ENCODE data around the gene ATG2B.
A peak's percentile ranks its signal among the peaks of the same experiment; 100 is the strongest.
"Not testable (repeated sequence)": the region's sequence is repeated elsewhere in the genome, so short reads cannot be mapped to it uniquely, and the experiment has no call there.

ATG2B gene

GRCh38 chr14:96376093-96376492, 13.0 kb upstream of the ATG2B start:
- no peak for DNase-seq

DNA sequence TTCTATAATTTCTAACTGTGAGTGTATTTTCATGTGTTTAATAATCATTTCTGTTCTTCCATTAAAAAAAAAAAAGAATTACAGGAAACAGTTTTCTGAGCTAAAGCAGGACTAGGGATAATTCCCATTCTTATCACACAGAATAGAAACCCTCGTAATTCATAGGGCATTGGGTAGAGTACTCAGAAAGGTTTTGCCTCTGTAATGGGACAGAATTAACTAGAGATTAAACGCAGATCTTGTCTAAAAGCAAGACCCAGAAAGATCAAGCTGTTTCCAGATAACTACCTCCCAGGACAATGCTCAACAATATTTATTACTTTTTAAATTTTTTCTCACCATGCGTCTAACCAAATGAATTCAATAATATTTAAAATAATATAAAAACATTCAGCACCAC, 10.4 kb upstream of the ATG2B start:
- no peak for DNase-seq

- no peak for DNase-seq
These were observed 7.4 kb upstream of the ATG2B start for GRCh38 chr14:96370528-96370927.

- no peak for DNase-seq
These were observed 5.4 kb upstream of the ATG2B start for GRCh38 chr14:96368534-96368933.

DNA sequence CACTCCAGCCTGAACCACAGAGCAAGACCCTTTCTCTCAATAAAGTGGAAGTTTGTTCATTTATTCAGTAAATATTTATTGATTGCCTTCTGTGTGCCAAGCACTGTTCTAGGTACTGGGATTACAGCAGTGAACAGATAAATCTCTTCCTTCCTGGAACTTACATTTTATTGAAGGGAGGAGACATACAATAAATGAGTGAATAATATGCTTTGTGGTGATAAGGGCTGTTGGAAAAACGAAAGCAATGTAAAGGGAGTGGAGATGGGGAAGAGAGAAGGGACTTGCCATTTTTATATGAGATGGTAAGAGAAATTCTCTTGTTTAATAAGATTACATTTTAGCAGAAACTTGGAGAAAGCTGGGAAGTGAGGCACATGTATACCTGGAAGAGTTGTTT, 1.8 kb upstream of the ATG2B start:
- DNase-seq: no peak

DNA sequence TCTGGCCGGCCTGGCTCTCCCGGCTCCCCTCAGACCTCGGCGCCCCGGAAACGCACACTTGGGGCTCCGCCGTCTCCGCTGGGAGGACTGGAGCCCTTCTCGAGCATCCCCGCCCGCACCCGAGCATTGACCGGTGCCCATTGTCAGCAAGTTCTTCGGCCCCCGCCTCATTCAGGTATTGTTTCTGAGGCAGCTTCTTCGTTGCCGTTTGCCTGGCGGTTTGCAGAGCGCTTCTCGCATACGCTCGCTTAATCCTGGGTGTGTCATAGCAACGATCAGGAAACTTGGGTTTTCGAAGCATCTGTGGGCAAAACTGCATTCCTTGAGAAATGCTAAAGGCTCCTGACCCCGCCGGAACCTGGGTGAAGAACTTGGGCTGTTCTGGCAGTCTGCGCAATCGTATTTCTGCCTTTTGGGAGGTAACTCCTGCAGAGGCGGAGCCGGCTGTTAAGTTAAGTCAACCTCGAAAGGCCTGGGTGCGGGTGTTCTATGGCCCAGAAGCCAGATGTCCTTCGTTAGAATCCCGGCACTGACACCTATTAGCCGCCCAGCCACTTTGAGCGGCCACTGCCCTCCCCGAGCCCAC, 703 bp upstream of the ATG2B start:
- DNase-seq: peak in 4 of 5 donors; percentile 15 to 37 (median 30)

- peak; percentile 13 to 74 (median 43) for DNase-seq
These were observed 823 bp downstream of the ATG2B start for GRCh38 chr14:96362071-96362964.

- no peak for DNase-seq
These were observed 3.2 kb downstream of the ATG2B start for GRCh38 chr14:96359959-96360358.

DNA sequence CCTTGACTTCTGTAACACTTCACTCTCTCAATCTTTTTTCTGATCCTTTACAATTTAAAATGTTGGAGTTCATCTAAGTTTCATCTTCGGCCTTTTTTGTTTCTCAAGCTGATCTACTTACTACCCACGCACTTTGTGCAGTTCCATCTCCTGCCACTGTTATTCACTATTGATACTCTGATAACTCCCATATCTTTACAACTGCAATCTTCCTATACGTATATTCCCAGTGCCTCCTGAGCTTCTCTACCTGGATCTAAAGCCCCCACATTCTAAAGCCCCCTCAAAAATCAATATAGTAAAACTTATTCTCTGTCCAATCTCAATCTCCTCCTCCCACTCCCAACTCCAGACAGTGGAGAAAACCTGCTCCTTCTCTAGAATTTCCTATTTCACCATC, 5.9 kb downstream of the ATG2B start:
- no peak for DNase-seq

GRCh38 chr14:96354246-96354645, 8.9 kb downstream of the ATG2B start:
- no peak for DNase-seq

DNA sequence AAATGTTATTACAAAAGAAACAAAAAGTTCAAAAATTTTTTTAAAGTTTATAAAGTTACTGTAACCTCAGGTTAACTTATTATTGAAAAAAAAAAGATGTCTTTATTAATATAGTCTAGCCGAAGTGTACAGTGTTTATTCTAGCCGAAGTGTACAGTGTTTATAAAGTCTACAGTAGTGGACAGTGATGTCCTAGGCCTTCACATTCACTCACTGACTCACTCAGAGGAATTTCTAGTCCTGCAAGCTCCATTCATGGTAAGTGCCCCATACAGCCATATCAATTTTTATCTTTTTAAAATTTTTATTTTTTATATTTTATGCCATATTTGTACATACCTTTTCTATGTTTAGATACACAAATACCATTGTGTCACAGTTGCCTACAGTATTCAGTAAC, 10.4 kb downstream of the ATG2B start:
- DNase-seq: no peak

DNA sequence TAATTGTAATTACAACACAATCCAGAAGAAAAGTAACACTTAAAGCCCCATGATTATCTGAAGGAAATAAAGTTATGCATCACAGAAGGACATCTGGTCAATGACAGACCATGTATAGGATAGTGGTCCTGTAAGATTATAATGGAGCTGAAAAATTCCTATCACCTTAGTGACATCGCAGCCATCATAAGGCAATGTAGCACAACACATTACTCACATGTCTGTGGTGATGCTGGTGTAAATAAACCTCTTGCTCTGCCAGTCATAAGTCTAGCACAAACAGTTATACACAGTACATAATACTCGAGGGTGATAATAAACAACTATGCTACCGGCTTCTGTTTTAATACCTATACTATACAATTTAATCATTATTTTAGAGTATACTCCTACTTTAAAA, 11.2 kb downstream of the ATG2B start:
- no peak for DNase-seq

DNA sequence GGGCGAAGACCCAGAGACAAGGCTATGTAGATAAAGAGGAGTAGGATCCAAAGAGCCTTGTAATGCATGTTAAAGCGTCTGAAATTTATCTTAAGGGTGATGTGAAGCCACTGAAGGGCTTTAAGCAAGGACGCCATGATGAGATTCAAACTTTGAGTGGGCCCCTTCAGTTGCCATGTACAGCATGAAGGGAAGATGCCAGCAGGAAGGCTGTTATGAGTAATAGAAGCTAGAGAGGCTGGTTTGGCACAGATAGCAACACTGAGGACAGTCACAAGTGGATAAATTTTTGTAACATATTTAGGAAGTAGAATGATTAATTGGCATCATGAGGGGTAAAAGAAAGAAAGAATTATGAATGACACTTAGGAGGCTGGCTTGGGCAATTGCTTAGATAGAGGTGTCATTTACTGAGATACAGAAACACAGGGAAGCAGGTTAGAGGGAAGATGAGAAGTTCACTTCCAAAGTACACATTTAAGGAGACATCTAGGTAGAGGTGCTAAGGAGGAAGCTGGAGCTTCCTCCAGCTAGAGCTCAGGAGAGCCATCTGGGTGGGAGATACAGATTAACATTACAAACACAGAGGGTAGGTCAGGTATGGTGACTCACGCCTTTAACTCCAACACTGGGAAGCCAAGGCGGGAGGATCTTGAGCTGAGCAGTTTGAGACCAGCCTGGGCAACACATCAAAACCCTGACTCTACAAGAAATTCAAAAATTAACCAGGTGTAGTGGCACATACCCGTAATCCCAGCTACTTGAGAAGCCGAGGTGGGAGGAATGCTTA, 13.7 kb downstream of the ATG2B start:
- peak in 1 of 5 donors; percentile 39 for DNase-seq

DNA sequence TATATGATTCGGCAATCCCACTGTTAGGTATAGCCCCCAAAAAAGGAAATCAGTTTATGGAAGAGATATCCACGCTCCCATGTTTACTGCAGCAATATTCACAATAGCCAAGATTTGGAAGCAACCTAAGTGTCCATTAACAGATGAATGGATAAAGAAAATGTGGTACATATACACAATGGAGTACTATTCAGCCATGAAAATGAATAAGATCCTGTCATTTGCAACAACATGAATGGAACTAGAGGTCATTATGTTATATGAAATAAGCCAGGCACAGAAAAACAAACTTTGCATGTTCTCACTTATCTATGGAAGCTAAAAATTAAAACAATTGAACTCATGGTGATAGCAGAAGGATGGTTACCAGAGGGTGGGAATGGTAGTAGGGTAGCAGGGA, 15.2 kb downstream of the ATG2B start:
- DNase-seq: not testable (repeated sequence)

GRCh38 chr14:96345669-96346068, 17.5 kb downstream of the ATG2B start:
- no peak for DNase-seq

- DNase-seq: no peak
These were observed 21.8 kb downstream of the ATG2B start for GRCh38 chr14:96341323-96341722.

GRCh38 chr14:96338551-96338950, 24.6 kb downstream of the ATG2B start:
- DNase-seq: no peak

DNA sequence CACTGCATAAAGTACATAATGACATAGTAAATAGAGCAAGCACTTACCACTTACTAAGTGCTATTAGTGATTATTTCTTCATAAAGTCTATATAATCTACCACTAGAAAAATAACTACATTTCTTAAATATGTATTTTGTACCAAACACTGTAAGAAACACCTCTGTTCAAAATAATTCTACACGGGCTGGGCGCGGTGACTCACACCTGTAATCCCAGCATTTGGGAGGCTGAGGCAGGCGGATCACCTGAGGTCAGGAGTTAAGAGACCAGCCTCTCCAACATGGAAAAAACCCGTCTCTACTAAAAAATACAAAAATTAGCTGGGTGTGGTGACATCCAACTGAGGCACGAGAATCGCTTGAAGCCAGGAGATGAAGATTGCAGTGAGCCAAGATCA, 38.9 kb downstream of the ATG2B start:
- no peak for DNase-seq

- peak in 1 of 5 donors; percentile 48 for DNase-seq
These were observed 42.5 kb downstream of the ATG2B start for GRCh38 chr14:96320605-96321004.

DNA sequence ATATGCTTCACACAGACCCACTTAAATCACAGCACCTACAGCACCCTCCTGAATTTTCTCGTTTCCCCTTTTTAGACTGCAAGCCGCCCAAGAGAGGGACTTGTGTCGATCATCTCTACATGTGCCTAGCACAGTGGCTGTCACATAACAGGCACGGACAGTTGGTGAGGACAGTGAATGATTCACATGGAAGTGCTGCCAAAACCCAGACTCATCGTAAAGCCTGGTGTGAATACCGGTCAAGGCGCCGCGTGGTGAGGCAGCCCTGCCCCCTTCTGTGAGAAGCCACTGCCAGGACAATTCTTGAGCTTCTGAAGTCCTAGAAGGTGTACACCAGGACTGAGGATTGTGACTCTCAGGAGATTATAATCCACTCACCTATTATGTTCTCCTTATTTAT, 44.3 kb downstream of the ATG2B start:
- DNase-seq: no peak

DNA sequence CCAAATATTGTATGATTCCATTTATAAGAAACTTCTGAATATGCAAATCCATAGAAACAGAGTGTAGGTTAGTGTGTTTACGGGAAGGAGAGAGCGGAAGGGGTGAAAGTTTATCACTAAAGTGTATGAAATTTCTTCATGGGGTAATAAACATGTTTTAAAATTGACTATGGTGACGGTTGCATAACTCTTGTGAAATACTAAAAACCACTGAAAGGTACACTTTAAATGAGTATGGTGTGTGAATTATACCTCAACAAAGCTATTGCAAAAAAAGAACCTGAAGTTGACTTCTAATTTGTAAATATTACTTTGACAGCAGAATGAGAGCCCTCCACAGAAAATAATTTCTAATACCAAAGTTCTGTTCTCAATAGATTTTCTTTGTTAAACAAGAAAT, 47.1 kb downstream of the ATG2B start:
- DNase-seq: no peak

DNA sequence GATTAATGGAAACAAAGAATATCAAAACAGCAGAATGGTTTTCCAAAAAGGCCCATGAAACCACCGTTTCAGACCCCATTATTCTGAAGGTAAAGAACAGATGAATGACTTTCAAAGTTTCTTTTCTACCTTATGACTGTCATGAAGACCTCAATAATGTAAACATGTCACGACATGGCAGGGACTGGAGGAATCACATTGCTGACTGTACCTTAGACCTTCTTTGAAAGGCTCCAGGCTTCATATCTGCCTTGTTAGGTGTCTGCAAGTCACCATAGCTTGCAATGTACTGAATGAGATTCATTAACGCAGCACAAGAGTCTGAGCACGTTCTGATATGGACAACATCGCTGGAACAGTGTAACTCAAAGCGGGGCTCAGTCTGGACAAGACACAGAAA, 52.2 kb downstream of the ATG2B start:
- no peak for DNase-seq

DNA sequence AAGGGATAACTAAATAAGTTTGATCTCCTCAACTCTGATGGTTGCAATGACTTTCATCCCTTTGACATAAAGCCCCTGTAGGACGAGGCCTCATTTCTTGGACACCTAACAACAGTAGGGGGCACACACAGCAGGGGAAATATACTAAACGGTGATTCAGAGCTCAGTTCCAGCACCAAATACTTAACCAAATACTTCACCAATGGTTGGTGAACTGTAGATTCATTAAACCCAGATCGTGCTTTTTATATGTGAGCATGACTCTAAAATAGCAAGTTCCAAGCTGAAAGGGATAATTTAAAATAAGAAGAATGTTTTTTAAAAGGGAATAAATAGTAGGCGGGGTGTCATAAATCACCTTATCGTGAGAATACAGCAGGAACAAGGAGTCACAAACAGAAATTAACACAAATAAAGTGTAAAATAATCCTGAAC, 53.2 kb downstream of the ATG2B start:
- DNase-seq: no peak

Measured in T-helper 1 cell (primary cell).